Transverse colon (tissue), 4 donors: ENCODE data around the gene RAD21L1.

Experiments used
- POLR2A ChIP-seq: fragments of 450-650 bp; IDR thresholded peaks from one replicate; pipeline ENCODE4 v1.6.1; 2016; ENCODE audit warnings: antibody characterized with exemption, mild to moderate bottlenecking, moderate library complexity
- POLR2AphosphoS5 ChIP-seq, 3 donors: sonication (generic); formaldehyde crosslinking; IDR thresholded peaks; one replicate each; pipeline ENCODE4 v1.6.1; 2016; ENCODE audit warnings: antibody characterized with exemption in 3 of 3
- TF ChIP-seq, protein P1 (sequence below), 5 experiments: fragments of 200-600 bp in 3 of 5; fragments of 450-650 bp in 2 of 5; sonication (generic) in 3 of 5; IDR thresholded peaks; 1 replicate in 2 of 5; 2 replicates in 3 of 5; pipeline ENCODE4 v1.5.1; 2016 to 2017; ENCODE audit warnings: antibody characterized with exemption in 5 of 5, inconsistent platforms in 3 of 5, mild to moderate bottlenecking in 2 of 5, moderate library complexity in 1 of 5

GRCh38 chr20:1196634-1197033, 29.2 kb upstream of the RAD21L1 start:
- TF ChIP-seq, protein P1, sequence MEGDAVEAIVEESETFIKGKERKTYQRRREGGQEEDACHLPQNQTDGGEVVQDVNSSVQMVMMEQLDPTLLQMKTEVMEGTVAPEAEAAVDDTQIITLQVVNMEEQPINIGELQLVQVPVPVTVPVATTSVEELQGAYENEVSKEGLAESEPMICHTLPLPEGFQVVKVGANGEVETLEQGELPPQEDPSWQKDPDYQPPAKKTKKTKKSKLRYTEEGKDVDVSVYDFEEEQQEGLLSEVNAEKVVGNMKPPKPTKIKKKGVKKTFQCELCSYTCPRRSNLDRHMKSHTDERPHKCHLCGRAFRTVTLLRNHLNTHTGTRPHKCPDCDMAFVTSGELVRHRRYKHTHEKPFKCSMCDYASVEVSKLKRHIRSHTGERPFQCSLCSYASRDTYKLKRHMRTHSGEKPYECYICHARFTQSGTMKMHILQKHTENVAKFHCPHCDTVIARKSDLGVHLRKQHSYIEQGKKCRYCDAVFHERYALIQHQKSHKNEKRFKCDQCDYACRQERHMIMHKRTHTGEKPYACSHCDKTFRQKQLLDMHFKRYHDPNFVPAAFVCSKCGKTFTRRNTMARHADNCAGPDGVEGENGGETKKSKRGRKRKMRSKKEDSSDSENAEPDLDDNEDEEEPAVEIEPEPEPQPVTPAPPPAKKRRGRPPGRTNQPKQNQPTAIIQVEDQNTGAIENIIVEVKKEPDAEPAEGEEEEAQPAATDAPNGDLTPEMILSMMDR (IDR thresholded peaks at IDR 0.05): no peak
- no peak for TF ChIP-seq POLR2AphosphoS5 (IDR thresholded peaks at IDR 0.05)
- no peak for TF ChIP-seq POLR2A
